ENCODE results near the gene CD9.

The CD9 gene

DNA sequence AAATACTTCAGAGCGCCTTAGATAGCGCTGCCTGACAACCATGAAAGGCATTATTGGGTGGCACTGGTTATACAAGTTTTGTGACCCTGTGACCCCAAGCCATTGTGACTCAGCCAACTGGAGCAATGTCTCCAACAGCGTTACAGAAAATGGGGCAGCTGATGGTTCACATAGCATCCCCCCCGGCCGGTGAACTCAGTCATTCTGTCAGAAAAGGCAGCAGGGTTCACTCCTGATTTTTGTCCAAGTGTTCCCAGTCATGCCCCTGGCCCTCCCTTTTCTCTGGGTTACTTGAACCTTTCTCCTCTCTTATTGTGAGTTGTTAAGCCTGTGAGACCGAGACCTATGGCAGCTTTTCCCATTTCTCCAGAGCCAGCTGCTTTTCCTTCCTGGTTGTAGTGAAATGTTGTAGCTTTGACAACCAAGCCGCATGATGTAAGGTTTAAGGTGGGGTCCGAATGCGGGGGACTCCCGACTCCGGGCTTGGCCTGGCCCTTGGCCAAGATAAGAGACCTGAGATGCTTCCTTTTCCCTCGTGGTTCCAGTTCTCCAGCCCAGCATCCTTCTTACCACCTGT lies 22.0 kb downstream of the CD9 start:
- DNase-seq: no peak

DNA sequence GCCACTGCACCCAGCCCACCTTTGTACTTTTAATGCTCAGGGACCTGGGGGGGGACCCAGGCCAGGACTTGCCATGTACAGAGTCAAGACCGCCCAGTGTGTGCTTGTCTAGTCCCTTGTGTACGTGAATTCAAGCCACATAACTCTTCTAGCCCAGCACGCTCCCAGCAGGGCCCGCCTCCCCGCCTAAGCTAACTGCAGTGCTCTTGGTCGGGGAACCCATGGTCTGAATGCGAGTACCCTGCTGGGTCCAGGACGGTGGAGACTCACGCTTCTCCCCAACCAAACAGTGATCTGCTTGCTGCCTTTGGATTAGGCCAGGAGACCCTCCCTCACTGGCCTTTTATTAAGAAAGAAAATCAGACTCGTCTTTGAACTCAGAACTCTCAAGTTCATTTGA lies 23.3 kb downstream of the CD9 start:
- no peak for DNase-seq

DNA sequence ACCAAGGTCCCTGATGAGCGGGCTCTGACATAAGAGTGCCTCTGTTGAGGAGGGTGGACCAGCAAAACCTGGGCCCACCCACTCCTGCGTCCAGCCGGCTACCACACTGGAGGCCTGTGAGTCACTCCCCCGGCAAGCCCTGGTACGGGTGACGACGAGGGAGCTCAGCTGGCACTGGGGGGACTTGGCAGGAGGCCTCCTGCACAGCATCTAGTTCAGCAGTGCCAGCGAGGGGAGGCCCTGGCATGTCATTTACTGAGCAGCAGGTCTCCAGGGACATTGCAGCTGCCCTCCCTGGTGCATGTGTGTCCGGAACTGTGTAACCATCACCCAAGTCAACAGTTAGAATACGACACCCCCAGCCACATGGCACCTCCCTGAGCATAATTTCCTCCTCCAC lies 24.4 kb downstream of the CD9 start:
- DNase-seq: no peak

DNA sequence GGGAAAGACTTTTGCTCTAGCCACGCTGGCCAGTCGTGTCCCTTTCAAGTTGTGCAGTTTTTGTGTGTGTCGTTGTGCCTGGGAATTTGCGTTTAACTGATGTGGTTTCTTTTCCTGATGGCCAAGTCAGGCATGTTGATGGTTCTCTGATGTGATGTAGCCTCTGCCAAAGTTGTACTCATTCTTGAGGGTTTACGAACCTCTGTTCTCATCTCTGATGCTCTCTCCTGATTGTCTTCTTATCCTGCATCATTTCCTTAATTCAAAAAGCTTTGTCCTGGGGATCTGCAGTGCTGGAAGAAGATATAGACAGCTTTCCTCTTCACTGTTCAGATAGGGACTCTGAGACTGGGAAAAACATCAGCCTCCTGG lies 25.4 kb downstream of the CD9 start:
- no peak for DNase-seq

DNA sequence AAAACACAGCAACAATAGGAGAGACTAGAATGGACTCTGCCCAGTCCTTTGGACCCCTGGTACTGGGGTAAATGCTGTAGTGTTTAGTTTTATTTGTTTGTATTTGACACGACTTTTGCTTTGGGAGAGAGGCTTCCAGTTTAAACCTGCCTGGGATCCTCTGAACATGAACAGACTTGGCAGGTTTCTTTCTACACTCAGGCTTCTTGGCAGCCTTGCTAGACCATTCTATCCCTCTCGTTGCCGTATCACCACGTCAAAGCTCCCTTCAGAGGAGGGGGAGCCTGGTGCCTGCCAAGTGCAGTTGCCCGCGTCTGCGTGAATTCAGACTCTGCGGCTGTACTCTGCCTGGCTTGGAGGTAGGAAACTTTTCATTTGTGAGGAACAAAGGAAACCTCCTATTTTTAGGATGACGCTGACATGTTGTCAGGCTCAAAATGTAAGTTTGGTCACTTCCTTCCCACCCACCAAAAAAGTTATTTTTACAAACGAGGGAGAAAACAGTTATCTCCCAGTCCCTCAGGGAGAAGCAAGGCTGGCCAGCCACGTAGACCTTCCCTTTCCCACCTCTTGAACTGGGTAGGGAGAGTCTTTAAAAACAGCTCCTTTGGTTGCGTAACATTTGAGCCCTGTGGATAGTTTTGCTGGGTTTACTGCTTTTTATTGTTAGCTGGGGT lies 25.9 kb downstream of the CD9 start:
- no peak for DNase-seq

DNA sequence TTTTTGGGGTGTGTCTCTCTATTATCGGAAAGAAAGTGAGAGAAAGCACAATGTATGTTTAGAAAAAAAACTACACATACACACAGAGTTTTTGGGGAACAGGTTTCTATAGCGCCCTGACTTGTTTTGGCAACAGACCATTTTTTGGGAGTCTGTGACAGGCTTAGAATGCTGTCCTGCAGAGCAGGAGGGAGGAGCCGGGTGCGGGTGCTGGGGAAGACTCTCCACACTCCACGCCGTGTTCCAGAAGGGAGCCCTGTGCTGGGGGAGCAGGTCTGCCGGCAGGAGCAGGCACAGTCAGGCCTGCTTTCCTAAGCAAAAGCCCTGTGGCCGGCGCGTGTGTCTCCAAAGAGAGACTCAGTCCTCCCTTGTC lies 26.5 kb downstream of the CD9 start:
- no peak for DNase-seq

DNA sequence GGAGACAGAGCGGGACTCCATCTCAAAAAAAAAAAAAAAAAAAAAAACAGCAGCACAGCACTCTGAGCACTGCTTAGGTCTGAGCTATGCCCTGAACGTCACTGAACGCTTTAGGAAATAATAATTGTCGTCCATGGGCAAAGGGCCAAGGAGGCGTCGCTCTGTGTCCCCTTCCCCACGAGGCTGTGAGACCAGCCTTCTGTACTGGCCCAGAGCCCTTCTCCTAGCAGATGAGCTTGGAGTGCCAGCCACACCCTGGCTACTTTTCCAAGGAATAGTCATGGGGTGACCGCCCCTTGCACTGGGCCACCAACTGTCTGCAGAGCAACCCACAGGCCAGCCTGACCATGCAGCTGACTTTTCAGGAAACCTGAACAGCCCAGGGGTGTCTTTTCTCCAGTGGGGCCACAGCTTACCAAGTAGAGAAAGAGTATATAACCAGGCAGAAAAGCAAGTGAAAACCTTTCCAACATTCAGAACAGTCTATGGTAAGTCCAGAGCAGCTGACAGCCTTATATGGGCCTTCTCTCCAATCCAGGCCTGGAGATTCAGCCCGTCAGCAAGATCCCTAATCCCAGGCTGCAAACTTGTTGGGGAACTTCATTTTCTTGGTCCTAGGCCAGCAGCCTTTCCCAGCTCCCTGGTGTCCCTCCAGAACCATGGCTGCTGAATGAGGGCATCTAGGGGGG lies 28.5 kb downstream of the CD9 start:
- no peak for DNase-seq

DNA sequence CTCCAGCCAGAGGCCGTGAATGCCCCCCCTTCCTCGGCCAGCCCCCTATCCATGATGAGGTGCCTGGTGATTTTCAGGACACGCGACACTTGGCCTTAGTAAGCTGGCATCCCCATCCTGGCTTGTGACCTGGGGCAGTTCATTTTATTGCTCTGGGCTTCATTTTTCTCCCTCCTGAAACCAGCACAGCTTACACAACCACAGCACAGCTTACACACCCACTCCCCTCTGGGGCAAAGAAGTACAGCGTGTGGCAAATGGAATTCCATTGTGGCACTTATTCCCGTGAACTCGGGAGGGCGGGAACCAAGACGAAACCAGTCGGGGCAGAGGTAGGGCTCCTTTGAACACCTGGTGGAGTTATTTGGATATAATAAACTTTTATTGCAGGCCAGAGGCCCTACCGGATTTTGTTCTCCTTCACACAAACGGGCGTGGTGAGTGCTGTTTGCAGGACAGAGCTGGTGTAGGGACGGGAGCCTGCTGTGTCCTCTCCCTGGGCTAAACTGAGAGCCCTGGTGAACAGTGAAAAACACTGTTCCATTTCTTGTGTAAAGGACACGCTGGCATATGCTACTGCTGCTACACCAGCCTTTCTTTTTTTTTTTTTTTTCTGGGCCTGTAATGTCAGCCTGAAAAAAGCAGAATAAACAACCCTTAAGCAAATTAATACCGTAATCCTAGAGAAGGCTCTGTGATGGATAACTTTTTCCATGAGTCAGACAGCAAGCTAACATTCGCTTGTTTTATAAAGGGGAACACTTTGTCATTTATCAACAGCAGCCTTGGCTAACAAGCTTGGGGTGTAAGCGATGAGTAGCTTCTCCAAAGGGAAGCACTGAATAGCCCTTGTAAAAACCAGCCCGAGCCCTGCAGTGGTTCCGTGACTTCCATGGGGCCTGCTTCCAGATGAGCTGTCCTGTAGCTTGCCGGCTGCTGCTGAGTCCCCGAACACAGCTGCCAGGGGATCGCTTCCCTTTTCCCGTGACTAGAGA lies 29.3 kb downstream of the CD9 start:
- peak; percentile 39 for DNase-seq

DNA sequence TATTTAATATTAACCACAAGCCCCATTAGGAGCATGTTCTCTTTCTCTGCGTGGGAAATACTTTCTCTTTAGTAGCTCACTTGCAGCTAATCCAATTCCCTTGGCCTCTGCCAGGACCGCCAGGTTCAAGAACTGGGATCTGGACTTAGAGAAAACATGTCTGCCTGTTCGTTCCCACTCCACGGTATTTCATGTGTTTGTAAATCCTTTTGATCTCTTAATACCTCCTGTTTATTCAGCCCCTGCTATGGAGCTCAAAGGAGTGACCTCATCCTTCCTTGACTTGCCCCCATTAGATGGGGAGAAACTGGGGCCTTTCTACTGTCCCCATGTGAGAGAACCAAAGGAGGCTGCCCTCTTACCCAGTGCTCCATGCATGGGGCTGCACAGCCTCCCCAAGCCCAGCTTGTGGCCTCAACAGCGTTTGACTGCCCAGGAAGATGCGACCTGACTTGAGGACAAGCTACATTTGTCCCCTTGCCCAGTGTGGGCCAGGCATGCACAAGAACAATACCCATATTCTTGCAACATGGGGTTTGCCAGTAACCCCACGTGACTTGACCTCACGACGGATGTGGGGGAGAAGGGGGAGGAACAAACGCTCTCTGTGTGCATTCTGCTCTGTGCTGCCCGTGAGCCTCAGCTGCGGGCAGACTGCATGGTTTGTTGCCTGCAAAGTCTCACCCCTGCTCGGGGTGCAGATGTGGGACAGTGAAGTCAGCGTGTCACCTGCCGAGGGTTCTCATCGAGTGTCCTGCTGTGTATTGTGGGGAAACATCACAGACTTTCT lies 30.3 kb downstream of the CD9 start:
- DNase-seq: no peak

DNA sequence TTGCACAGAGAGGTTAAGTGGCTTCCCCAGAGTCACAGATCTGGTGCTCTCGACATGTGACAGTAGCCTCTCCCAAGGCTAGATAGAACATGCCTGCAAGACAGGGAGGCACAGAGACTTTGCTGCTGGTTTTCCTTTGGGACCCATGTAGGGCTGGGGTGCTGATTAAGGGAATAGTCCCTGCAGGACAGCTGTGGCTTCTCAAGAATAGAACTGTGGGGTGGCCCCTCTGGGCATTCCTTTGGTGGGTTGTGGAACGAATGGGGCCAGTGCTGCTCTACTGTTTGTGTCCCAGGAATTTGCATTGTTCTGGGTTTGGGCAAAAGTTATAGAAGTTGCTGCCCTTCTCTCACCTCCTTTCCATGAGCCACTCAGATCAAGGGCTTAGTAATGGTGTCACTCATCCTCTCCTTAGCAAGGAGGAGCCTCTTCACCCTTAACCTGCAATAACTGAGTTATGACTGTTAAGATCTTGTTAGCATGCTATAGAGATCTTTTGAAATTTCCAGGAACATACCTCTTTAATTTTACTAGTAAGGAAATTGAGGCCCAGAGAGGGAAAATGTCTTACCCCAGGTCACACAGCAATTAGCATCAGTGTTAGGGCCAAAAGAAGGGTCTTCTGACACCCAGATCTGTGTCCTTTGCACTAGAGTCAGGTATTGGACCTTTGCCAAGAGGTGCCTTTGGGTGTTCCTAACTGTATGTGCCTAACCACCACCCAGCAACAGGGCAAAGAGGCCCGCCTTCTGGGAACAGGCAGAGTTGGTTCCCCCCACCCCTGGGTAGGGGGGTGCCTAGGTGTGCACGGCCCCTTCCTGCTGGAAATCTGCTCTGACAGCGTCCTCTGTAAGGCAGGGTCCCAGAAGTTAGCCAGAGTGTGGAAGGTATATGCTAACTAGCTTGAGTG lies 31.4 kb downstream of the CD9 start:
- no peak for DNase-seq

DNA sequence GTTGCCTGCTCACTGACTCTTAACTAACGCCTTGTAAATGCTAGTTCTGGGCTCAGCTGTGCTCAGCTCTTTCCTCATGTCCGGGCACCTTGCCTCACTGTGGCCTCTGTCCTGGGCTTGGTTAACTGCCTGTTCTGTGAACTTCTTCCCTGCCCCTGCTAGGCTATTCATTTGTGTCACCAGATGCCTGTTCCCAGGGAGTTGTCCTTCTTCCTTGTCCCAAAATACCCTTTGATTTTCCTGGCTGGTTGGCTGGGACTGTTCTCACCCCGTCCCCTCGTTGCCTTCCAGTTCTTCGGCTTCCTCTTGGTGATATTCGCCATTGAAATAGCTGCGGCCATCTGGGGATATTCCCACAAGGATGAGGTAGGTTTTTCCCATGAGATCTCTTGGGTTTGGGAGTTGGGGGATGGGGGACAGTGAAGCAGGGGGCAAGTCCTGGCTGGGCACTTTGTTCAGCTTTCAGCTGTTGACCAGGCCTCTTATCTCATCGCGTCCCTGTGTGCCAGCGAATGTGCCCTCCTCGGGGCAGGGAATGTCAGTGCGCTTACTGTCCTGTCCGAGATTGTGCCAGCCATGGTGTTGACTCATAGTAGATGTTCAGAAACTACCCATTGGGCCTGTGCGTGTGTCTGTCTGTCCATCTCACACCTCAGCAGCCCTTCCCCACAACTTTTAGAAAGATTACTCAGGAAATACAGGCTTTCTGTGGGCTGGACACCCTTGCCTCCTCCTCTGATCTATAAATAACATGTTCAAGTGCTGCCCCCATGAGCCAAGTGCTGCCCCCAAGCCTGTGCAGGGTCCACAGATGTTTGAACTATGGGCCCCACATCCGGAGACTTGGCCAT lies 33.1 kb downstream of the CD9 start:
- DNase-seq: no peak

DNA sequence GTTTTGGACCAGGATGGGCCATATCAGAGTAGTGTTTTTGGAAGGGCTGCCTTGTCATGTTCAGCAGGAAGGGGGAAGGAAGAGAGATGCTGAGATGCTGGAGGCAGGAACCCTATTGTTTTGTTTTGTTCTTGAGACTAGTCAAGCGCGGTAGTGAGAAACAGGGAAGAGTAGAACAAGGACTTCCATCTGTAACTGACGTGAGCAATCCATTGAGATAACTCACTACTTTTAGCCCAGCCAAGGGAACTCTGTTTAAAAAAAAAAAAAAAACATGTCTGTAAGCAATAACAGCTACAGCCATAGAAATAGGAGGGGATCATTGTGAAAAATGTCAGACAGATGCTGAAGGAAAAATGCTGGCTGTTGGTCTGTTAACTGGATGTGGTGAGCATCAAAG lies 34.0 kb downstream of the CD9 start:
- DNase-seq: no peak

DNA sequence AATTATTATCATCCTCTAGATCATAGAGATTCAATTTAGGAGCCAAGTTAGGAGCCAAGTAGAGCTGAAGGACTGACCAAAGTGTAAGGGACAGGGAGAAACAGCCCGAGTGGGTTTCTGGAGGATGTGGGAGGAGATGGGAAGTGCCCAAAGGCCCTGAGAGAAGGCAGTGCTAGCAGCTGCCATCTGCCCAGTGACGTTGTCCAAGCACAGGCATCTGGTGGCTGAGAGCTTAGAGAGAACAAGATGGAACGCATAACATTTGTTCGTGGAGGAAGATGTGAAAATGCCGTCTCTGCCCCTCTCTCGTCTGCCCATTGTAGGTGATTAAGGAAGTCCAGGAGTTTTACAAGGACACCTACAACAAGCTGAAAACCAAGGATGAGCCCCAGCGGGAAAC lies 34.7 kb downstream of the CD9 start:
- no peak for DNase-seq

DNA sequence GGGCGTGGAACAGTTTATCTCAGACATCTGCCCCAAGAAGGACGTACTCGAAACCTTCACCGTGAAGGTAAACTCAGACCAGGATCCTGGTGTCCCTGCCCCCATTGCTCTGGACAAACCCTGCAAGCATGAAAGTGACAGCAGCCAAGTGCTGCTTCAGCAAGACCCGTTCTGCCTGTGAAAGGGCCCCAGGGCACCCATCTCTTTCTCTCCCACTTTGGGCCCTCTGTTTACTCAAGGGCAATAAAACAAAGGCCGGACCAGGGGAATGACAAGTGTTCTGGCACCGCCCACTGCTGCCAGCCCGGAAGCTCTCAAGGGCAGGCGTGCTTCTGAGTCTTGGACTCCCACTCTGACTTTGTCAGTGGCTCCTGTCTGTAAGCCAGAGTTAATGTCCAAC lies 35.3 kb downstream of the CD9 start:
- DNase-seq: no peak

DNA sequence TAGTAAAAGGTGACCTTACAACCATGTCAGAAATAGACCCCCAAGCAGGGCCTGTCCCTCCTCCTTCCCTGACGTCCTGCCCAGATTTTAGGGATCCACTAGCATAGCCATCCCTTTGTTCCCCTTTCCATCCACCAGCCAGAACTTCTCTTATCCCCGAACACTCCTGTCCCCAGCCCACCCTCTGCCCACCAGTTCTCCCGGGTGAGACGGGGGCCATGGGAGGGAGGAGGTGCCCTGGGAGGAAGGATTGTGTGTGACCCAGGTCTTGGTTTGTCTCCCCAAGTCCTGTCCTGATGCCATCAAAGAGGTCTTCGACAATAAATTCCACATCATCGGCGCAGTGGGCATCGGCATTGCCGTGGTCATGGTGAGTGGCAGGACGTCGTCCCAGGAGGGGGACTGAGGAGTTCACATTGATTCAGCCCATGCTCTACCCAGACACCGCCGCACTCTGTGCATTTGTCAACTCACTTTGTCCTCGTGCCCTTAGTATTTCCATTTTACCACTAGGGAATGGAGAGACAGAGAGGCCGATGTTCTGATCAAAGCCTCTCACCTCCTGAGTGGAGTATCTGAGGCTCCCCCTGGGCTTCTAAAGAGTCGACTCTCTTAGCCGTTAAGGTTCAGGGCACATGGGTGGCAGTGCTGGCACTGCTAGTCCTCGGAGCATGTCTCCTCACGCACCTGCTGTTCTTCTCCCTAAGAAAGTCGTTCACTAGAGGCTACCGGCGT lies 35.9 kb downstream of the CD9 start:
- no peak for DNase-seq

DNA sequence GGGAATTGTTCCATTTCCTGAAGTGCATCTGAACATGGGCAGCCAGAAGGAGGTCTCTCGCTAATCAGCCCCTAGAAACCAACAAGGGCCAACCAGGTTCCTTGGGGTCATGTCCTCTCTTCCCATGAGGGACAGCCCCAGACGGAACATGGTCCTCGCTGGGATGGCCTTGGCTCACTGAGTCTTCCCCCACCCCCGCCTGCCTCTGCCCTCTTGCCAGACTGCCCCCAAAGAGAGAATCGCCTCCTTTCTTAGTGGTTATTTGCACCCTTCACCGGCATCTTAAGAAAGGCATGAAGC lies 36.4 kb downstream of the CD9 start:
- DNase-seq: no peak

DNA sequence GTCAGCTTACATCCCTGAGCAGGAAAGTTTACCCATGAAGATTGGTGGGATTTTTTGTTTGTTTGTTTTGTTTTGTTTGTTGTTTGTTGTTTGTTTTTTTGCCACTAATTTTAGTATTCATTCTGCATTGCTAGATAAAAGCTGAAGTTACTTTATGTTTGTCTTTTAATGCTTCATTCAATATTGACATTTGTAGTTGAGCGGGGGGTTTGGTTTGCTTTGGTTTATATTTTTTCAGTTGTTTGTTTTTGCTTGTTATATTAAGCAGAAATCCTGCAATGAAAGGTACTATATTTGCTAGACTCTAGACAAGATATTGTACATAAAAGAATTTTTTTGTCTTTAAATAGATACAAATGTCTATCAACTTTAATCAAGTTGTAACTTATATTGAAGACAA lies 37.6 kb downstream of the CD9 start:
- DNase-seq: no peak

DNA sequence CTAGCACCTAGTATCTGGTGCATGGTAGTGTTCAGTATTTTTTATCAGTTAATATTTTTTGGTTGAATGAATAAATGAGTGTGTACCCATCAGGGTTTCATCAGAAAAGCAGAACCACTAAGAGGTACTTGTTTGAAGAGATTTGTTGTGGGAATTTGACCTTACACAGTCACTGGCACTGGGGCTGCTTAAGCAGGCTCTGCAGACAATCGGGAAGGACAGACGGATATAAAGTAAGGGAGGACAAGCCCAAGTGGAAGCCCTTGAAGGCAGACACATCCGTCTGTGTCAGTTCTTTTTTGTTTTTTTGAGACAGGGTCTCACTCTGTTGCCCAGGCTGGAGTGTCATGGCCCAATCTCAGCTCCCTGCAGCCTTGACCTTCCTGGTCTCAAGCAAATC lies 38.7 kb downstream of the CD9 start:
- DNase-seq: no peak

DNA sequence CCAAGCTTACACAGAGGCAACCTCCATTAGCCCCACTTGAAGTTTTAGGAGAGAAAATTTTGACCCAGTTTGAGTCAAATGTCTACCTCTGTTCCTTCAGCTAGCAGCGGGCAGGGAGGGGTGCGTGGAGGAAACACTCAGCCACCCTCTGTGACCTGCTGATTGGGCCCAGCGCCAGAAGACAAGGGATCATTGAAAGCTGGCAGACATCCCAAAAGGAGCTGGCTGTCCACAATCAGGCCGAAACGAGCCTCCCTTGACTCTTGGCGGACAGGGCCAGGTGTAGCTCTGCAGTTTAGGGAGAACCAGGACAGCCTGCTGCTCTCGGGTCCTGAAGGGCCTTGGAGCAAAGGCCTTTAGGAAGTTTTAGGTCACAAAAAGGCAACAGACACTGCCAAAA lies 41.3 kb downstream of the CD9 start:
- no peak for DNase-seq

DNA sequence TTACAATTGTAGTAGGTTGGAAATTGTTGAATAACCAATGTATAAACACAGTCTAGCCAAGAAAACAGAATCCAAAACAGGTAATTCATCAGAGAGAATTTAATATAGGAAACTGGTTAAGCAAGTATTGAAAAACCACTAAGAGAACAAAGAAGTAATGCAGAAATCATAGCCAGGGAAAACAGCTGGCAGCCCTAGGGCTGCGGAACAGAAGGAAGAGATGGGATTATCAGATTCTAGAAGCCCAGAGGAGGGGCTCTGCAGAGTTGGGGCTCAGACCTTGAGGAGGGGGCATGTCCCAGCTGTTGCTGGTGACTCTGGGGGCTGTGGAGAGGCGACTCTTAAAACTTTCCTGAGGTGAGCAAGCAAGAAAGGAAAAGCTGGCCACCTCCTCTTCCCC lies 49.4 kb downstream of the CD9 start:
- DNase-seq: no peak

Measured in GOT3 (cell line).